Stimulated activated CD8-positive, alpha-beta memory T cell treated with anti-CD3 and anti-CD28 coated beads, Interleukin-7, amount 100 ng/mL, for 4 hours (primary cell): Measurements from ENCODE around the gene POLD2.

Source experiments
- DNase-seq, 2 donors: peaks; one replicate each; pipeline ENCODE4 v3.0.0-alpha.2; 2020; ENCODE audit warnings: low read depth in 2 of 2

The POLD2 gene

DNA sequence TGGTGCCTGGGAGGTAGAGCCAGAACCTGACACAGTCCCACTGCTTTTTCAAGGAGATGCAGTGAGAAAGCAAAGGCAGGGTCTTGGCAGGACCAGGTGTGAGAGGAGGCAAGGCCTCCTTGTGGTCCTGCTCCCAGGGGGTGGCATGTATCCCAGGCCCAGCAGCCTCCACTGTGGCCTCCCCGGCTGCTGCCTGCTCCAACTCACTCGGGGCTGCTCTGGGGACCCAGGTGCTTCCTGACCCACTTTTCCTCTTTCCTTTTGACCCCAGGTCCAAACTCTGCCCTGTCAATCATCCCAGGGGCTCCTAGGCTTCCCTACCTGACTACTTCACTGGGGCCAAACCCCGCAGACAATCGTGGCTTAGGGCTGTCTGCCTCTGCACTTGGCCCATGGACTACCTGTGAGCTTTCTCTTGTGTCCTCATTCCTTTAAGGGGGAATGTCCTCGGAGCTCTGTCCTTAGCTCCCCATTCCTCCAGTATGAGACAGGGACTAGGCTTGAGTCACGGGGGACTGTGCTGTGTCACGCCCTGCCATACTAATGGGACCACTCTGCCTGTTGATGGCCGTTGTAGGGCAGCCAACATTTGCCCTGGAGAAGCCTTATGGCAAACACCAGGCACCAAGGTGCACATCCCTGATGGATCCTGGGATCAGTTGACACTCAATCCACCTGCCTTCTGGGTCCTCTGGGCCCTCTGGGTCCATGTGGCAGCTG is 20.3 kb downstream of the POLD2 start:
- DNase-seq: no peak

DNA sequence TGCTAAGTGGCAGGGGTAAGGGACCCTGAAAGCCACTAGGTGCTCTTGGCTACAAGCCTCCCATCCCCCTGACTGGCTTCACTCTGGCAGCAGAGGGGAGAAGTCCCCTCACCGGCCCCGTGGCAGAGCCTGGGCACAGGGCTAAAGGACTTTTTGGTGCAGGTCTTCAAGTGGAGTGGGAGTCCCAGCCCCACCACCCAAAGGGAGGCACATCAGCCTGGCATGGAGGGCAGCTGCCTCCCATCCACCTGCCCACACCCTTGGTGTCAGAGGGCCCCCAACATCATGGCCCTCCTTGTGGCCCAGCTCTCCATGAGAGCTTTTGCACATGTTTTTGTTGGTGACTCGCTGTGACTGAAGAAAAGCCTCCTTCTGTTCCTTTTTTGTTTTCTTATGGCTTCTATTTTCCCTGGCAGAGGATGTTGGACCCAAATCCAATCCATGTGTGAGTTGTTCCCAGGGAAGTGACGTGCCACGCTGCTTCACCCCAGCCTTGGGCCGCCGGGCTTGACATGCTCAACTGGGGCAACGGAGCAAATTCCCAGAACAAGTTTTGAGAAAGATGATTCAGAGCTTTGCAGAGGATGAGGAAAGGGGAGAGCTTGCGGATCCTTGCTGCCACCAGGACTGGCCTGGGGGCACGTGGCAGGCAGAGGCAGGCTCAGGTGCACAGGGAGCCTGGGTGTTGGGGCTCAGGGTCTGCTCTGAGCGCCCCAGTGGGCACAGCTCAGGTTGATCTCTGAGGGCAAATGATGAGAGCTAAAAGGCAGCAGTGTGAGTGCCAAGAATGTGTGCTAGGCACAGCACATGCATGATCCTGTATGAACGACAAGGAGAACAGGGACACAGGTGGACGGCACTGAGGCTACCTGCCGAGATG is 21.1 kb downstream of the POLD2 start:
- no peak for DNase-seq

DNA sequence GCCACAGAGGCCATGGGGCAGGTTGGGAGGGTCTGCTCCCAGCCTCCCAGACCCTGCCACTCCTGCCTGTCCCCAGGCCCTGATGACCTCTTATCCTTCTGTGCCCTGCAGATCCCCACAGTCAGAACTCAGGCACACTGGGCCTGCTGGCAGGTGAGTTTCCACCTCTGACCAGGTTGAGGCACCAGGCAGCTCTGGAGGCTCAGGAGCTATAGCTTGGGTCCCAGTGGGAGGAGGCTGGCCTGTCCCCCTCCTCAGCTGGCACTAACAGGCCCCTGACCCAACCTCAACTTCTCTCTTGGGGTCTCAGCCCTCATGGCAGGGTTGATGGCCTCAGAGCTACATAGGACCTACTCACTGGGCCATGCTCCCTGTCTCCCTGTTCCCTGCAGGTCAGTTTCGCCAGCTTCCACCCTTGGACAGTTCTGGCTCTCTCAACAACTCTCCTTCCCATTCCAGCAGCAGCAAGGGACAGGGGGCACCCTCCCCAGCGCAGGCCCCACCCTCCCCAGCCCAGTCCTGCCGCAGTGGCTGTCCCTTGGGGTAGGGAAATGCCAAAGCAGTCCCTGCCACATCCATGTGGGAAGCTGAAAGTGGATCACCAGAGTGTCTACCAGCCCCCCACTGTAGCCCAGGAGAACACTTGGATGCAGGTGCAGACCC is 21.9 kb downstream of the POLD2 start:
- DNase-seq: no peak

DNA sequence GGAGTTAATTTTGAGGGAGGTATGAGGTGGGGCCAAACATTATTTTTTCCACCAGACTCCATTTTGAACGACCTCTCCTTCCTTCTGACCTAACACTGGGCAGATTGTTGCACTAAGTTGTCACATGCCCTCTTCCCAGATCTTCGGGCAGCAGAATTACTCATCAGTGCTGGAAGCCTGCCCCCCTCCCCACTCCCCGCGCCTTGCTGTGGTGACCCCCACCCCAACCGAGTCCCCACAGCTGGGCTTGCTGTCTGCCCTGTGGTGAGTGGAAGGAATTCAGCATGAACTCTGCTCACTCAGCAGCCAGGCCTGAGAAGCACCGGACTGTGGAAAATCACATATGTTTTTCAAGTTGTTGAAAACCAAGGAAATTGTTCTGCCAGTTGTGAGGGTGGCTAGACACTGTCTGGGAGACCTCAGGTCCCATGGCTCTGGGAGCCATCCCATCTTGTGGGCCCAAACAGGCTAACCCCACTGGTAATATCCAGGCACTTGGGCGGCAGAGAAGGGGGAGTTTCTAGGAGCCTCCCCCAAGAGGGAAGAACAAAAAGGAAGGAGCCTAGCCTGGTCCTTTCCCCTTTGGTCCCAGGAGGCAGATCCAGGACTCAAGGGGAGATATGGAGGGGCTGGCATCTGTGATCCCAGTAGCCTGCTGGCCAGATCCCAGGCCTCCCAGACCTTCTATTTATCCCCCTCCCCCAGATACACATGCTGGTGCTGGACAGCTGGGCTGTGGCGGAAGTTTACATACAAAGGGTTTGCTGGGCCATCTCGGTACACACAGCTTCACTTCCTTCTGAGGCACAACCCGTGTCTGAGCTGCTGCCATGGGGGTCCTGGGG is 22.7 kb downstream of the POLD2 start:
- no peak for DNase-seq

DNA sequence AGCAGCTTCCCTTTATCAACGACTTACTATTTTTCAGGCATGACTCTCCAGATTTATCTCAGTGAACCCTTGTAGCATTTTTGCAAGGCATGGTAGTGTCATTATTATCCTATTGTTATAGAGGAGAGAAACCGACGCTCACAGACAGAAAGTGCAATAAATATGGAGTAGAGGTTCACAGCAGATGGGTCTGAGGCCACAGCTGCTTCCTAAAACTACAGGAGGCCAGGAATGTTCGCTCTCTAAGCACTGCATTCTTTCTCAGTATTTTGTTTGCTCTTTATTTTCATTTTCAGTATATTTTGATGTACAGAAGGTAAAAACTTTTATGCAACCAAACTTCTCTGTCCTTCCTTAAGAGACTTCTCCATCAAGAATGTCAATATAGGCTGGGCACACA is 23.7 kb downstream of the POLD2 start:
- no peak for DNase-seq

- no peak for DNase-seq
Observed at GRCh38 chr7:44098092-44099068, 25.0 kb downstream of the POLD2 start.

DNA sequence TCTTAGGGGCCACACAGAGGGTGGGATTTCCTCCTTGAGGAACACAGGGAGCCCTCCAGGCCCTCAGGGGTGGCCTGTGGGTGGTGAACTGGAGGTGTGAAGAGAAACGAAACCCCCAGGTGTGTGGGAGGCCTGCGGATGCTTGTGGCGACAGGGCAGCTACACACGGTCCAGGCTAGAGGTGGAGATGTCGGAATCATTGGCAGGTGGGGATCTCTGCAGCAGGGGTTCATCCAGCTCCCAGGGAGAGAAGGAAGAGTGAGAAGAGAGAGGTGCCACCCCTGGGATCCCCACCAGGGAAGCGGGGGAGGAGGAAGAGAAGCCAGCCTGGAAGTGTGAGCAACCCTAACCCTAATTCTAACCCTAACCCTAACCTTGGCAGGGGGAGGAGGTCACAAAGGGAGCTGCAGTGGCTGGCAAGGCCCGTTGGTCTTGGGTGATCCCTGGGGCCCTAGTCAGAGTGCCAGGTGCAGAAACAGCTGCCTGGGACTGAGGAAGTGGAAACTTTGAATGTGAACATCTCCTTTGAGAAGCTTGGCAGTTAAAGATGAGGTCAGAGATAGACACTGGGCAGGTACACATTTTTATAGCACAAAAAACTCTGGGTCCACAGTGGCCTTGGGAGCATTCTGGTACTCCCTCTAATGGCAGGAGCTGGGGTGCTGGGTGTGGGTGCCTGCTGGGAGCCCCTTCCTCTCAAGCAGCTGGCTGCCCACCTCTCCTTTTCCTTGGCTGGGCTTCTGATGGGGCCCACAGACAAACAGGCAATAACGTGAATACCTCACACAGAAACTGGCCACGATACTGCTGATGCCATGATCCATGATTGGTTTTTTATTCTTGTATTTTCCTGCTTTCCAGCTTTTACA is 26.1 kb downstream of the POLD2 start:
- no peak for DNase-seq

DNA sequence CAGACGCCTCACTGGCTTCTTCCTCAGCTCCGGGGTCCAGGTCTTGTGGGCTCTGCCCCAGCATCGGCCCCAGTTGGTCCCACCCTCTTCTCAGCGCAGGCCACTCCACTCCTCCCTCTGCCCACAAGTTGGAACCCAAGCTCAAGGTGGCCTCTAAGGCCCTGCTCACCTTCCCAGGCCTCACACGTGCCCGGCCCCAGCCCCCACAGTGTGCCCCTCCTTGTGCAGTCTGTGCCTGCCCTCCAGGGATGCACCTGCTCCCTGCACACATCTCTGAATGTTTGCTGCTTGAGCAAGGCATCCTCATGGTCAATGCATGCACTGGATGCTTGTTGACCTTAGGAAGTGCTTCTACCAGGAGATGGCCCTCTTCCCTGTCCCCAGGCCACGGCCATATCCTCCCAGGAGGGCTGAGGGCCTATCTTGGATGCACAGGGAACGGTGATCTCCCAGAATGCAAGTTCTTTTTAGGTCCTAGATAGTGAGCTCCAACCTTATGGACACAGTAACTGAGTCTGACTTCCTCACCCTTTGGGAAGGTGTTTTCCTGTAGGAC is 26.9 kb downstream of the POLD2 start:
- DNase-seq: no peak

DNA sequence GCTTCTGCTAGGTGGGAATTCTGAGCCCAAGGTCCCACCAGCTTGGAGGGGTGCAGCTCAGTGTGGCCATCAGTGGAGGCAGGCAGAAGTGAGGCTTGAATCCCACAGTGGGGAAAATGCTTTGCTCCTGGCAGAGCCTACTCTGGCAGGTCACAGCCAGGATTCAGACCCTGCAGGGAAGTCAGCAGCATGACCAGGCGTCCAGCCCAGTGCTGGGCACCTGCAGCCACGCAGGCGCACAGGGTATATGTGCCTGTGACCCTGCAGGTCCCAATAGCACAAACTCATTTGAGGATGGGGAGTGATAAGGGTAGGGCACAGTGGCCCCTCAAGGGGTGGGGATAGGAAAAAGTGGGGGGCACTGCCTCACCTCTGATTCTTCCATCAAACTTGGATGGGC is 27.6 kb downstream of the POLD2 start:
- DNase-seq: no peak

DNA sequence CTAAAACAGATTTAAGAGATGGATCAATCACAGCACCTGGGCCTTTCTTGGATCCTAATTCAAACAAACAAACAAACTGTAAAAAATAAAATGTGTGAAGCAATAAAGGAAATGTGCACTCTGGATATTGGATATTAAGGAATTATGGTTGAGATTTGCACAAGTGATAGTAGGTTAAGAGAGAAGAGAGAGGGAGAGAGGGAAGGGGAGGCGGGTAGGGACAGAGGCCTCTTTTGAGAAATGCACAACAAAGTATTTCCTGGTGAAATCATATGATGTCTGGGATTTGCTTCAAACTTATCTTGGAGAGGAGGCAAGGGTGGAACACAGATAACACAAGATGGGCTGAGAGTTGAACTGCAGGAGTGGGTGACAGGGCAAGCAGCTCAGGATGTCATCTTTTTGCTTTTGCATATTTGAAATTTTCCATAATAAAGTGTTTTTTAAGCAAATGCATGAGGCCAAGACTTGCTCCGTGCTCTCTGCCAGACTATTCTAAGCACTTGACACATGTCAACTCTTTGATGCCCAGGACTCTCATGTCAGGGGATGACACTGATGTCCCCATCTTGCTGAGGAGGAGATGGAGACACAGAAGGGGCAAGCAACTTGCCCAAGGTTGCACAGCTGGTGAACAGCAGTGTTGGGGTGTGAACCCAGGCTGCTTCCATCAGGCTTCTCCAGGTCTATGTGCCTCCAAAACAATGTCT is 28.3 kb downstream of the POLD2 start:
- no peak for DNase-seq

DNA sequence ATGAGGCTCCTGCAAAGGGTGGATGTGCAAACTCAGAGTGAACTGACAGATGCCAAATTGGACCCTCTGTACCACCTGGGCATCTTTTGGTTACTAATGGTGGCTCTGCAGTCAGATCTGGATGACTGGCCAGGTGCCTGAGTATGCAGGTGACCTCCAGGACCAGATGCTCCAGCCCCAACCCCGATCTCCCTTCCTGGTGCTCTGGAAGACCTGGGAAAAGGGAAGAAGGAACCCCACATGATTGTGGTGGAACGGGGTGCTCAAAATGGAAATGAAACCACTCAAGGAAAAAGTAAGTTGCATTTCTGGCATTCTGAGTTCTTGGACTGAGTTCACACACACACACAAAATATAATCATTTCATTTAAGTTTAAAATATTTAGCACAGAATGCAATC is 29.0 kb downstream of the POLD2 start:
- no peak for DNase-seq

GRCh38 chr7:44093102-44093641 is 30.2 kb downstream of the POLD2 start:
- no peak for DNase-seq

DNA sequence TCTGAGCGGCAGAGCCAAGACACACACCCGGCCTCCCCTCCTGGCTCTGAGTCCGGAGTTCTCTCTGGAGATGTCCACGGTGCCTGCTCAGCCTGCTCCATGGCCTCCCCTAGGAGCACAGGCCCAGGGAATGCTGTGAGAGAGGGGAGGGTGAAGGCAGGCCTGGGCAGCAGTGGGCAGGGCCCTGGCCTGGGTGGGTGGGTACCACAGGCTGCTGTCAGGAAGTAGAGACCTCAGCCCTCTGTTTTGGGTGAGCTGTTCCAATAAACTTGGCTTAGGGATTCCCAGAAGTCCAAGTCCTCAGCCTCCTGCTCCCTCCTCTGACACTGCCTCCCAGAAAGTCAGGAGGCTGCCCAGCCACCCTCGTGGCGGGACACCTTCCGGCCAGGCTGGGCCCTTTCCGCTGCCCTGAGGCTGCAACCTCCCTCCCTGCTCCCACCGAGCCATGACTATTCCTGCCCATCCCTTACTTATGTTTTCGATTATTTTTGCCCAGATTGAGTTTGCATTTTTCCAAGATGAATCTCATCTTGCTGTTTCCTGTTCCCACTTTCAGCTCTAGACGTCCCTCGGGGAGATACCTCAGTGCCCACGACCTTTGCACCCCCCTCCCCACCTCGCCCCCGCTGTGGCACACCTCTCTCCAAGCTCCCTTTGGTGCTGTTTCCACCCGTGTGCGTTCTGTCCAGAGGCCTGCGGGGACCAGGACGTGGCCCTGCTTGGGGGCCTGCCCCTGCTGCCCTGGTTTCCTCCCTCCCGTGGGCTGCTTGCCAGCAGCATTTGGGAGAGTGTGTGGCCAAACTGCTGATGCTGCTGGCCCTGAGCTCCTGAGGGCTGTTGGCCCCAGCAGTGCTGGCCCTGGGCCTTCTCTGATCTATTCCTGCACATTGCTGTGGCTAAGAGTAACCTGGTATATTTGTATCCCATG is 35.2 kb downstream of the POLD2 start:
- no peak for DNase-seq

DNA sequence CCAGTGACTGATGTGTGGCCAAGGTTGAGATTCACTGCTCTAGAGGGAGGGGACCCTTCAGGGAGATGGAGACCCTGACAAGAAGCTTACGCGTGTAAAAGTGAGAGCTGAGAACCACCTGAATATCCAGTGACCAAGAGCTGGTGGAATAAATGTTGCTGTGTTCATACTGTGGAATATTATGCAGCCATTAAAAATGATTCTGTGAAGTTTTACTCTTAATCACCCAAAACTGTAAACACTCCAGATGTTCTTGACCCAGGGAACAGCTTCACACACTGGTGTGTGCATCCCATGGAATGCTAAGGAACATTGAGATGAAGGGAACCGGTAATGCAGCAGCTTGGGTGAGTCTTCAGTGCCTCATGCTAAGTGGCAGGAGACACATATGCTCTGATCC is 36.7 kb downstream of the POLD2 start:
- no peak for DNase-seq

- no peak for DNase-seq
Observed at GRCh38 chr7:44085546-44085945, 37.8 kb downstream of the POLD2 start.

DNA sequence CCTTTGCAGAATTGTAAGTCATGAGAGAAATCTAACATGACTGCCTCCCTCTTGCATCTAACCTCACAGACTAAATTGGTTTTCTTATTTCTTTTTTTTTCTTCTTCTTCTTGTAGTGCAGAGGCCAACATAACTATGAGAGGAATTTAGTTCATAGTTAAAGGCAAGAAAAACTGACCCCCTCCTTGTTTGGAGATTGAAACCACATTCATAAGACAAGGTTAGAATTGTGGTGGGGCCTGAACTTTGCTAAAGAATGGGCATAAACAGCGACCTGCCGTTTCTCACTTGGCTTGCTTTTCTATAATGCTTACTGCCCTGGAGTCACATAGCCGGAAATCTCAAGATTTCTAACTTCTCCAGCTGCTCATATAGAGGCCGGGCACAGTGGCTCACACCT is 38.6 kb downstream of the POLD2 start:
- no peak for DNase-seq

- no peak for DNase-seq
Observed at GRCh38 chr7:44083796-44084195, 39.6 kb downstream of the POLD2 start.
